Heart left ventricle (tissue), 16 donors: Measurements from ENCODE around the gene KCNMB4. TPM values are rescaled to one million over a fixed set of nuclear protein-coding genes. Genes with fewer than 3 reads are reported as not detected.

Experiments used
- ATAC-seq, 4 donors: fragments of 200-7000 bp; cut with Tn5 transposase; one replicate each; pipeline ENCODE4 v1.9.1; 2020 to 2022; ENCODE audit warnings: moderate library complexity in 4 of 4, mild to moderate bottlenecking in 3 of 4, moderate number of reproducible peaks in 1 of 4
- DNase-seq, 5 donors: peaks; one replicate each; pipeline ENCODE4 v3.0.0-alpha.2; 2020
- H3K27ac ChIP-seq, 12 donors: fragments of 200-600 bp; sonication (generic) in 4 of 12; one replicate each; pipeline versions ENCODE4 v1.5.0 to v1.8.0; 2016 to 2022; ENCODE audit warnings: mild to moderate bottlenecking in 2 of 12
- H3K27me3 ChIP-seq, 9 donors: fragments of 200-600 bp; sonication (generic) in 2 of 9; one replicate each; pipeline versions ENCODE4 v1.5.1 to v1.8.0; 2016 to 2022; ENCODE audit warnings: mild to moderate bottlenecking in 3 of 9
- H3K36me3 ChIP-seq, 9 donors: fragments of 200-600 bp; sonication (generic) in 2 of 9; one replicate each; pipeline versions ENCODE4 v1.5.0 to v1.8.0; 2018 to 2022; ENCODE audit warnings: mild to moderate bottlenecking in 2 of 9
- H3K4me1 ChIP-seq, 12 donors: fragments of 200-600 bp; sonication (generic) in 4 of 12; one replicate each; pipeline versions ENCODE4 v1.5.0 to v1.8.0; 2016 to 2022; ENCODE audit warnings: mild to moderate bottlenecking in 3 of 12
- H3K4me3 ChIP-seq, 12 donors: fragments of 200-600 bp; sonication (generic) in 4 of 12; one replicate each; pipeline versions ENCODE4 v1.5.0 to v1.8.0; 2017 to 2022; ENCODE audit warnings: mild to moderate bottlenecking in 9 of 12, moderate library complexity in 4 of 12
- H3K9me3 ChIP-seq, 12 donors: fragments of 200-600 bp; sonication (generic) in 4 of 12; one replicate each; pipeline versions ENCODE4 v1.5.0 to v1.8.0; 2016 to 2022; ENCODE audit warnings: mild to moderate bottlenecking in 1 of 12
- CTCF ChIP-seq, 12 donors: fragments of 200-600 bp; sonication (generic) in 4 of 12; IDR thresholded peaks; one replicate each; pipeline versions ENCODE4 v1.5.0 to v1.8.0; 2018 to 2022; ENCODE audit warnings: antibody characterized with exemption in 12 of 12, mild to moderate bottlenecking in 5 of 12
- POLR2A ChIP-seq, 2 donors: fragments of 450-650 bp; IDR thresholded peaks; one replicate each; pipeline ENCODE4 v1.6.1; 2017; ENCODE audit warnings: antibody characterized with exemption in 2 of 2, mild to moderate bottlenecking in 2 of 2, moderate library complexity in 2 of 2
- WGBS, 4 donors: extraction: QIAGEN DNeasy Blood & Tissue Kit in 2 of 4; methylation state at CpG; one replicate each; pipeline versions ENCODE4 v1.1.5 to v1.1.7; 2013 to 2018; 5-methylcytosine and 5-hydroxymethylcytosine counted together
- intact Hi-C, 10 donors: fragments of 100-400 bp; cut with DNase I; formaldehyde crosslinking; loops; one replicate each; pipeline versions ENCODE4 v1.11.1 to v1.14.2; 2022
- polyA plus RNA-seq, 2 donors: library from polyadenylated mRNA; stranded (reverse); fragments of 200-250 nt; gene quantifications; one replicate each; pipeline ENCODE4 v1.2.3, GENCODE V29; 2013
- total RNA-seq, 9 donors: library from RNA; depleted of rRNA in 2 of 9; stranded (reverse); fragments of >200 nt in 2 of 9; fragmentation: NEBNext Ultra II Directional in 3 of 9; extraction: Animal tissue kit (Norgen Biotek cat#: 25700) in 3 of 9; gene quantifications; one replicate each; pipeline versions ENCODE4 v1.1.0 to v1.2.4, GENCODE V29; 2016 to 2023
- donor health status: ischemic (EF 13 %, LVEDD 7.1; RV severe dilation, severe dysfunction).
- donor health status: healthy with polysubstance abuse.
- donor health status: DM: no; HTN: yes; CAD: no.
- donor health status: DM: no; HTN: no; CAD: no.
- donor health status: ischemic (EF 25% LVEDD 6.9; RV normal size, moderate dysfunction).
- donor health status: ischemic (EF 25% LVEDD 5.7; RV mildly dilated, moderate dysfunction).
- donor health status: healthy.
- donor health status: DM: yes; HTN: yes; CAD: no.
- donor health status: ischemic (EF 35%, LVEDD 5.7; RV mildly dilated, moderate dysfunction).
- donor health status: nonischemic (EF 11% LVEDD 7.7; RV severe dilation, severe dysfunction).
- donor health status: DM: yes; HTN: yes; CAD: no.
- donor health status: PGD.
- donor health status: ischemic (EF 29% LVEDD 5.4; RV normal size, mild dysfunction).
- donor health status: nonischemic (EF 23%, LVEDD 6.1; RV moderate dilation, normal function).

Gene KCNMB4
- total and polyA plus RNA-seq, 11 donors: 0.96 to 3.6 (median 2.1) TPM

GRCh38 chr12:70321191-70321590, 44.9 kb upstream of the KCNMB4 start:
- no peak for DNase-seq
- TF ChIP-seq CTCF (IDR thresholded peaks at IDR 0.05): no peak
- no peak for TF ChIP-seq POLR2A (IDR thresholded peaks at IDR 0.05)
- Histone ChIP-seq H3K36me3 (peaks cover 0 to 15% (median 8%) of the 10 kb centered on the region in 9 donors), H3K9me3 (no peaks in the 10 kb centered on the region), H3K27ac (no peak overlapping the region), H3K4me3 (no peak overlapping the region), H3K27me3 (no peaks in the 10 kb centered on the region), H3K4me1 (peaks cover 0 to 50% (median 0%) of the 10 kb centered on the region in 12 donors)
- ATAC-seq: no peak
- intact Hi-C loops: no loop called here
- 86 to 94% (median 89%) methylated on average over 2 of the region's 2 CpGs for WGBS, 4 donors

GRCh38 chr12:70327541-70327940, 38.5 kb upstream of the KCNMB4 start:
- 97 to 100% (median 98%) methylated on average over 2 of the region's 2 CpGs for WGBS, 4 donors
- intact Hi-C loops: no loop called here
- H3K9me3 ChIP-seq: no peaks in the 10 kb centered on the region
- TF ChIP-seq POLR2A (IDR thresholded peaks at IDR 0.05) (no peak), CTCF (IDR thresholded peaks at IDR 0.05) (no peak)
- DNase-seq: no peak
- no peak for ATAC-seq
- H3K36me3 ChIP-seq: peaks cover 0 to 23% (median 4%) of the 10 kb centered on the region in 9 donors
- H3K27ac ChIP-seq: no peak overlapping the region
- H3K4me3 ChIP-seq: no peak overlapping the region
- no peaks in the 10 kb centered on the region for H3K27me3 ChIP-seq
- no peaks in the 10 kb centered on the region for H3K4me1 ChIP-seq

- Histone ChIP-seq H3K4me1 (peaks cover 0 to 4% (median 0%) of the 10 kb centered on the region in 12 donors), H3K4me3 (no peak overlapping the region), H3K9me3 (no peaks in the 10 kb centered on the region), H3K36me3 (peaks cover 0 to 17% (median 4%) of the 10 kb centered on the region in 9 donors), H3K27ac (no peak overlapping the region), H3K27me3 (no peaks in the 10 kb centered on the region)
- DNase-seq (no peak), ATAC-seq (no peak)
- TF ChIP-seq CTCF (IDR thresholded peaks at IDR 0.05) (no peak), POLR2A (IDR thresholded peaks at IDR 0.05) (no peak)
- intact Hi-C loops: loop anchor here in 1 of 10 donors (10.0 kb wide), 1 partner anchor 85 kb away; the partner anchor contains the start of gene CNOT2
- WGBS, 4 donors: 93 to 97% (median 96%) methylated on average over 3 of the region's 3 CpGs
These were observed 36.4 kb upstream of the KCNMB4 start for GRCh38 chr12:70329728-70330127.

GRCh38 chr12:70330158-70330557, 35.9 kb upstream of the KCNMB4 start:
- no peaks in the 10 kb centered on the region for H3K27me3 ChIP-seq
- peaks cover 0 to 21% (median 7%) of the 10 kb centered on the region in 9 donors for H3K36me3 ChIP-seq
- WGBS, 4 donors: 96 to 99% (median 98%) methylated on average over 2 of the region's 2 CpGs
- ATAC-seq (no peak), DNase-seq (no peak)
- intact Hi-C loops: loop anchor here in 1 of 10 donors (10.0 kb wide), 1 partner anchor 85 kb away; the partner anchor contains the start of gene CNOT2
- no peak overlapping the region for H3K27ac ChIP-seq
- H3K9me3 ChIP-seq: no peaks in the 10 kb centered on the region
- no peak overlapping the region for H3K4me3 ChIP-seq
- TF ChIP-seq POLR2A (IDR thresholded peaks at IDR 0.05) (no peak), CTCF (IDR thresholded peaks at IDR 0.05) (no peak)
- peaks cover 0 to 4% (median 0%) of the 10 kb centered on the region in 12 donors for H3K4me1 ChIP-seq
